Measurements from ENCODE around the gene NTM. TPM values are rescaled to one million over a fixed set of nuclear protein-coding genes. Genes with fewer than 3 reads are reported as not detected.

Gene NTM
- total and polyA plus RNA-seq, 2 donors (not counting 3 experiments of a cell fraction or from before 2014, with no cell fraction given): 1.00 to 1.1 TPM

GRCh38 chr11:131898949-131899348, 528.5 kb downstream of the NTM start:
- Histone ChIP-seq H3K4me1 (ENCODE audit: control insufficient read depth, extremely low read depth, insufficient read depth, low read length) (no peaks in the 10 kb centered on the region), H3K79me2 (ENCODE audit: control insufficient read depth, insufficient read depth, low read length) (no peaks in the 10 kb centered on the region), H3K9ac (replicated peaks; ENCODE audit: extremely low read depth, insufficient read depth, low read length) (no peak overlapping the region), H2AFZ (ENCODE audit: low read depth, low read length) (no peak overlapping the region), H3K4me2 (ENCODE audit: insufficient read depth, low read length) (no peak overlapping the region), H3K27me3 (ENCODE audit: control insufficient read depth in 2 of 2, insufficient read depth in 2 of 2, low read length in 2 of 2) (peaks cover 0 to 2% of the 10 kb centered on the region in 2 experiments), H3K9me3 (replicated peaks; ENCODE audit: control insufficient read depth, insufficient read depth, low read length) (no peaks in the 10 kb centered on the region), H3K9me1 (replicated peaks; ENCODE audit: control insufficient read depth, extremely low read depth, insufficient read depth, low read length) (no peaks in the 10 kb centered on the region), H4K20me1 (replicated peaks; ENCODE audit: control insufficient read depth, extremely low read depth, insufficient read depth, low read length) (no peaks in the 10 kb centered on the region), H3K4me3 (replicated peaks in 1 of 3; ENCODE audit: insufficient read depth in 1 of 3, low read depth in 1 of 3, low read length in 3 of 3) (no peak overlapping the region), H3K27ac (ENCODE audit: insufficient read depth, low read depth, low read length) (no peak overlapping the region), H3K36me3 (ENCODE audit: control insufficient read depth in 2 of 2, extremely low read depth in 1 of 2, insufficient read depth in 2 of 2, low read length in 2 of 2) (no peaks in the 10 kb centered on the region)
- DNase-seq (ENCODE audit: low read depth, low spot score): no peak
- ChIA-PET POLR2A (no interaction called here), CTCF (interaction anchor here (1.6 kb wide), 1 partner anchor 228 kb away, joined by 6 read pairs; no protein-coding TSS in a partner anchor)
- dilution Hi-C loops (cut with MboI; ENCODE audit: extremely low pct_ligation_motif_present, low sequenced_read_pairs): no loop called here
- no peak for FAIRE-seq
- intact Hi-C loops (cut with micrococcal nuclease): no loop called here
- TF ChIP-seq JUN (IDR thresholded peaks at IDR 0.05; ENCODE audit: borderline replicate concordance, insufficient read depth, insufficient read length, low read depth): no peak
- no peak for TF ChIP-seq GATA2 (IDR thresholded peaks at IDR 0.05; ENCODE audit: insufficient read depth, insufficient read length, low read depth, low read length)
- TF ChIP-seq POLR2AphosphoS5 (IDR thresholded peaks at IDR 0.05; ENCODE audit: insufficient read depth, low read depth, low read length): no peak
- TF ChIP-seq CTCF (IDR thresholded peaks at IDR 0.05; ENCODE audit: extremely low read depth in 1 of 2, insufficient read depth in 1 of 2, low read depth in 1 of 2, low read length in 2 of 2): no peak
- TF ChIP-seq MYC (IDR thresholded peaks at IDR 0.05; ENCODE audit: low read depth, low read length): no peak
- no peak for TF ChIP-seq FOS (IDR thresholded peaks at IDR 0.05; ENCODE audit: borderline replicate concordance, insufficient read depth, low read length)
- TF ChIP-seq EZH2 (IDR thresholded peaks at IDR 0.05; ENCODE audit: borderline replicate concordance, low read depth, low read length, severe bottlenecking): no peak
- TF ChIP-seq, protein P1, sequence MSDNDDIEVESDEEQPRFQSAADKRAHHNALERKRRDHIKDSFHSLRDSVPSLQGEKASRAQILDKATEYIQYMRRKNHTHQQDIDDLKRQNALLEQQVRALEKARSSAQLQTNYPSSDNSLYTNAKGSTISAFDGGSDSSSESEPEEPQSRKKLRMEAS (IDR thresholded peaks at IDR 0.05; ENCODE audit: insufficient read depth, insufficient read length): no peak
- TF ChIP-seq POLR2A (IDR thresholded peaks at IDR 0.05; ENCODE audit: low read depth, low read length): no peak
- no TSS peak for BruUV-seq (replicated peaks)

All from endothelial cell of umbilical vein (primary cell).